Brain pericyte (primary cell): ENCODE results near the gene CBARP.

Experiments used
- DNase-seq: peaks from one replicate; pipeline ENCODE4 v3.0.0-alpha.2; 2012; ENCODE audit warnings: low read depth, low spot score

CBARP gene

GRCh38 chr19:1237754-1238368, at the start of gene CBARP:
Gene CBARP, minus strand, starts transcription at chr19:1238005. Its CDS starts 1,905 bp downstream, at chr19:1236100.
- no peak for DNase-seq

GRCh38 chr19:1286487-1287353, 48.9 kb upstream of the CBARP start:
- no peak for DNase-seq

- no peak for DNase-seq
These were observed 48.0 kb upstream of the CBARP start, which contains the start of gene EFNA2 for GRCh38 chr19:1285737-1286360. Gene EFNA2, plus strand, starts transcription at chr19:1285873. Its CDS starts 296 bp downstream, at chr19:1286169.

- no peak for DNase-seq
These were observed 47.4 kb upstream of the CBARP start for GRCh38 chr19:1284979-1285736.

- DNase-seq: no peak
These were observed 46.6 kb upstream of the CBARP start for GRCh38 chr19:1284293-1284978.

GRCh38 chr19:1283917-1284292, 46.1 kb upstream of the CBARP start:
- no peak for DNase-seq

- no peak for DNase-seq
These were observed 45.6 kb upstream of the CBARP start for GRCh38 chr19:1283207-1283916.

GRCh38 chr19:1282588-1283206, 44.9 kb upstream of the CBARP start:
- DNase-seq: no peak

- DNase-seq: no peak
These were observed 43.9 kb upstream of the CBARP start for GRCh38 chr19:1281569-1282287.

- DNase-seq: no peak
These were observed 43.1 kb upstream of the CBARP start for GRCh38 chr19:1280636-1281568.

- no peak for DNase-seq
These were observed 42.1 kb upstream of the CBARP start for GRCh38 chr19:1279782-1280341.

- no peak for DNase-seq
These were observed 41.2 kb upstream of the CBARP start for GRCh38 chr19:1278713-1279660.

GRCh38 chr19:1278074-1278473, 40.3 kb upstream of the CBARP start:
- no peak for DNase-seq

- DNase-seq: no peak
These were observed 39.3 kb upstream of the CBARP start for GRCh38 chr19:1277061-1277460.

GRCh38 chr19:1276628-1277022, 38.8 kb upstream of the CBARP start:
- no peak for DNase-seq

- no peak for DNase-seq
These were observed 38.3 kb upstream of the CBARP start for GRCh38 chr19:1275976-1276627.
